22Rv1 (cell line): ENCODE results near the gene MAPK9.

Experiments
- CTCF ChIP-seq: fragments of 450-650 bp; IDR thresholded peaks from 2 replicates; pipeline ENCODE4 v1.5.1; 2017; ENCODE audit warnings: mild to moderate bottlenecking
- ZFX ChIP-seq: fragments of 450-650 bp; IDR thresholded peaks from 2 replicates; pipeline ENCODE4 v1.6.1; 2017; ENCODE audit warnings: antibody characterized with exemption, borderline replicate concordance

GRCh38 chr5:180251141-180251540 is 40.7 kb downstream of the MAPK9 start:
- TF ChIP-seq CTCF (no peak), ZFX (no peak)
